Measurements from ENCODE around the gene CNTNAP3B. TPM values are rescaled to one million over a fixed set of nuclear protein-coding genes. Genes with fewer than 3 reads are reported as not detected.
"Not testable (repeated sequence)": the region's sequence is repeated elsewhere in the genome, so short reads cannot be mapped to it uniquely, and the experiment has no call there.

Gene CNTNAP3B
- total RNA-seq, 1 donor from 2014 or later = 4.1 TPM

- not testable (repeated sequence) for H3K4me3 Mint-ChIP-seq (ENCODE audit: unreplicated experiment); H3K9me3 Mint-ChIP-seq (ENCODE audit: unreplicated experiment); H3K27ac Mint-ChIP-seq (ENCODE audit: unreplicated experiment); DNase-seq (ENCODE audit: low spot score); H3K36me3 Mint-ChIP-seq (ENCODE audit: low read depth, unreplicated experiment); H3K27me3 Mint-ChIP-seq (ENCODE audit: unreplicated experiment); H3K4me1 Mint-ChIP-seq (ENCODE audit: unreplicated experiment)
- TF ChIP-seq, protein P1, sequence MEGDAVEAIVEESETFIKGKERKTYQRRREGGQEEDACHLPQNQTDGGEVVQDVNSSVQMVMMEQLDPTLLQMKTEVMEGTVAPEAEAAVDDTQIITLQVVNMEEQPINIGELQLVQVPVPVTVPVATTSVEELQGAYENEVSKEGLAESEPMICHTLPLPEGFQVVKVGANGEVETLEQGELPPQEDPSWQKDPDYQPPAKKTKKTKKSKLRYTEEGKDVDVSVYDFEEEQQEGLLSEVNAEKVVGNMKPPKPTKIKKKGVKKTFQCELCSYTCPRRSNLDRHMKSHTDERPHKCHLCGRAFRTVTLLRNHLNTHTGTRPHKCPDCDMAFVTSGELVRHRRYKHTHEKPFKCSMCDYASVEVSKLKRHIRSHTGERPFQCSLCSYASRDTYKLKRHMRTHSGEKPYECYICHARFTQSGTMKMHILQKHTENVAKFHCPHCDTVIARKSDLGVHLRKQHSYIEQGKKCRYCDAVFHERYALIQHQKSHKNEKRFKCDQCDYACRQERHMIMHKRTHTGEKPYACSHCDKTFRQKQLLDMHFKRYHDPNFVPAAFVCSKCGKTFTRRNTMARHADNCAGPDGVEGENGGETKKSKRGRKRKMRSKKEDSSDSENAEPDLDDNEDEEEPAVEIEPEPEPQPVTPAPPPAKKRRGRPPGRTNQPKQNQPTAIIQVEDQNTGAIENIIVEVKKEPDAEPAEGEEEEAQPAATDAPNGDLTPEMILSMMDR (IDR thresholded peaks at IDR 0.05; ENCODE audit: unreplicated experiment) = peak; percentile 14
Observed at GRCh38 chr9:41941738-41942137, 187.5 kb downstream of the CNTNAP3B start.

- not testable (repeated sequence) for H3K4me3 Mint-ChIP-seq (ENCODE audit: unreplicated experiment); H3K9me3 Mint-ChIP-seq (ENCODE audit: unreplicated experiment); H3K27me3 Mint-ChIP-seq (ENCODE audit: unreplicated experiment)
Observed at GRCh38 chr9:41938143-41938542, 191.1 kb downstream of the CNTNAP3B start.

DNA sequence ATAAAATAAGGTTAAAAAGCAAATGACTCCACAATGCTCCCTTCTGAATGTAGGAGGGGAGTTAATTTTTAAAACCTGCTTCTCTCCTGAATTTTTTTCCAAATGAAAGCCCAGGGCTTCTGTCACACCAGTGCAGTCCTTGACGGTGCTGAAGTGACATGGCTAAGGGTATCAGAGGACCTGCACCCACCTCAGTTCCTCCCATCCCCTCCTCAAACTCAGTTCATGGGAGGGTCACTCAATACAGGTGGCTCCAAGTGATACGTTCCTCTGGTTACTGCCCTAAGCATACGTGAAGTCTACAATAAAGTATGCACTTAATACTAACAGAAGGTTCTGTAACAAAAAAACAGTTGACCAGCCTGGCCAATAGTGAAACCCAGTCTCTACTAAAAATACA lies 193.5 kb downstream of the CNTNAP3B start:
- not testable (repeated sequence) for H3K36me3 Mint-ChIP-seq (ENCODE audit: low read depth, unreplicated experiment); H3K4me3 Mint-ChIP-seq (ENCODE audit: unreplicated experiment); H3K27me3 Mint-ChIP-seq (ENCODE audit: unreplicated experiment); H3K27ac Mint-ChIP-seq (ENCODE audit: unreplicated experiment); H3K4me1 Mint-ChIP-seq (ENCODE audit: unreplicated experiment); DNase-seq (ENCODE audit: low spot score); H3K9me3 Mint-ChIP-seq (ENCODE audit: unreplicated experiment)

More at GRCh38 chr9:41938143-41938542, 191.1 kb downstream of the CNTNAP3B start:
- DNase-seq (ENCODE audit: low spot score); H3K4me1 Mint-ChIP-seq (ENCODE audit: unreplicated experiment); H3K36me3 Mint-ChIP-seq (ENCODE audit: low read depth, unreplicated experiment); H3K27ac Mint-ChIP-seq (ENCODE audit: unreplicated experiment): not testable (repeated sequence)

- H3K27me3 Mint-ChIP-seq (ENCODE audit: unreplicated experiment); H3K4me1 Mint-ChIP-seq (ENCODE audit: unreplicated experiment); H3K36me3 Mint-ChIP-seq (ENCODE audit: low read depth, unreplicated experiment): not testable (repeated sequence)
Observed at GRCh38 chr9:41929172-41929571, 200.1 kb downstream of the CNTNAP3B start.

DNA sequence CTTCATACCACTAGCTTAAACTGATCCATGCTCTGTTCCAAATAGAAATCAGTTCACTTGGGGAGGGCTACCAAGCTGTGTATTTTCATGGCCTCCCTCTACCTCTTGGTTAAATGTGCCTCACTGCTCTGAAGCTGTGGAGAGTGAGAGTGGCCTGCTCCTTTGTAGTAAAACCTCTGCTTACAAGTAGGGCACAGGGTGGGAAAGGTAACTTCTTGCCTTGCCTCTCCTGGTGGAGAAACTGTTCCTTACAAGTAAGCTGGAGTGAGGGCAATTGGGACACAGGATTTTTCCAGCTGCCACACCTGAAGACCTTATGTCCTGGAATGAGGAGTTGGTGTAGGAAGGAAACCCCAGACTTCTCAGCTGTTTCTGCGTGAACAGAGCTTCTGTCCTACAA lies 211.9 kb downstream of the CNTNAP3B start:
- H3K9me3 Mint-ChIP-seq (ENCODE audit: unreplicated experiment); H3K4me1 Mint-ChIP-seq (ENCODE audit: unreplicated experiment); DNase-seq (ENCODE audit: low spot score); H3K36me3 Mint-ChIP-seq (ENCODE audit: low read depth, unreplicated experiment); H3K27me3 Mint-ChIP-seq (ENCODE audit: unreplicated experiment); H3K4me3 Mint-ChIP-seq (ENCODE audit: unreplicated experiment); H3K27ac Mint-ChIP-seq (ENCODE audit: unreplicated experiment): not testable (repeated sequence)

More at GRCh38 chr9:41929172-41929571, 200.1 kb downstream of the CNTNAP3B start:
- H3K27ac Mint-ChIP-seq (ENCODE audit: unreplicated experiment); H3K9me3 Mint-ChIP-seq (ENCODE audit: unreplicated experiment); DNase-seq (ENCODE audit: low spot score); H3K4me3 Mint-ChIP-seq (ENCODE audit: unreplicated experiment): not testable (repeated sequence)

- H3K36me3 Mint-ChIP-seq (ENCODE audit: low read depth, unreplicated experiment); H3K4me1 Mint-ChIP-seq (ENCODE audit: unreplicated experiment); DNase-seq (ENCODE audit: low spot score); H3K27me3 Mint-ChIP-seq (ENCODE audit: unreplicated experiment); H3K9me3 Mint-ChIP-seq (ENCODE audit: unreplicated experiment); H3K4me3 Mint-ChIP-seq (ENCODE audit: unreplicated experiment); H3K27ac Mint-ChIP-seq (ENCODE audit: unreplicated experiment): not testable (repeated sequence)
Observed at GRCh38 chr9:41905488-41905887, 223.7 kb downstream of the CNTNAP3B start.

DNA sequence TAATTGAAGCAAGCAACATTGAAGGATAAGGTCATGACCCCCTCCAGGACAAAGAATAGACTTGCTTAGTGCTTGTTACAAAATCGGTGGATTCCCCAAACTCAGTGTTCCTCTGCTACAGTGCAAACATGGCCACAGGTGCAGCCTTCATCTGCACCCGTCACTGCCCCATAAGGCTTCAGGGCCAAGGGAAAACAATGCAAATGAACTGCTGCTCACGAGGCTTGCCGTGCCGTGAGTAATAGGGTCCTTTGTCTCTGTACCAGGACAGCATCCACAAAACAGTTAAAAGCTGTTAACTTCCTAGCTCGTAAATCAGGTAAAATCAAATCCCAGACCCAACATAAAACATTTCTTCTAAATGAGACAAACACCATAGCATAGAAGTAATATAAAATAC lies 226.5 kb downstream of the CNTNAP3B start:
- DNase-seq (ENCODE audit: low spot score); H3K4me1 Mint-ChIP-seq (ENCODE audit: unreplicated experiment); H3K4me3 Mint-ChIP-seq (ENCODE audit: unreplicated experiment); H3K36me3 Mint-ChIP-seq (ENCODE audit: low read depth, unreplicated experiment); H3K27me3 Mint-ChIP-seq (ENCODE audit: unreplicated experiment); H3K9me3 Mint-ChIP-seq (ENCODE audit: unreplicated experiment); H3K27ac Mint-ChIP-seq (ENCODE audit: unreplicated experiment): not testable (repeated sequence)

- H3K4me3 Mint-ChIP-seq (ENCODE audit: unreplicated experiment); H3K27ac Mint-ChIP-seq (ENCODE audit: unreplicated experiment); H3K36me3 Mint-ChIP-seq (ENCODE audit: low read depth, unreplicated experiment); DNase-seq (ENCODE audit: low spot score); H3K4me1 Mint-ChIP-seq (ENCODE audit: unreplicated experiment); H3K27me3 Mint-ChIP-seq (ENCODE audit: unreplicated experiment); H3K9me3 Mint-ChIP-seq (ENCODE audit: unreplicated experiment): not testable (repeated sequence)
Observed at GRCh38 chr9:41898720-41899343, 230.4 kb downstream of the CNTNAP3B start.

- H3K27me3 Mint-ChIP-seq (ENCODE audit: unreplicated experiment); DNase-seq (ENCODE audit: low spot score); H3K27ac Mint-ChIP-seq (ENCODE audit: unreplicated experiment); H3K36me3 Mint-ChIP-seq (ENCODE audit: low read depth, unreplicated experiment); H3K4me3 Mint-ChIP-seq (ENCODE audit: unreplicated experiment); H3K9me3 Mint-ChIP-seq (ENCODE audit: unreplicated experiment); H3K4me1 Mint-ChIP-seq (ENCODE audit: unreplicated experiment): not testable (repeated sequence)
Observed at GRCh38 chr9:41874557-41874956, 254.7 kb downstream of the CNTNAP3B start.

DNA sequence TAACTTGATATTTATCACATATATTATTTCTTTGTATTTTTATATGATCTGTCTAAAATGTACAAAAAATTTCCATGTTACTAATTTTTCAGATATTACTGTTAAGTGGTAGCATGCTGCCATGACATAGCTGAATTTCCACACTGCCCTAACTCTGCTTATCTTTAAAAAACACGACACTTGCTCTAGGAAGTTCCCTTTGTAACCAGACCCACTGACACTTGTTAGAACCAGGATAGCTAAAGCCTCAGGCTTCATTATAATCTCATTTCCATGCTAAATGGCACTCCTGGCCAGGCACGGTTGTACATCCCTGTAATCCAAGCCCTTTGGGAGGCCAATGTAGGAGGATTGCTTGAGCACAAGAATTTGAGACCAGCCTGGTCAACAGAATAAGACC lies 273.8 kb downstream of the CNTNAP3B start:
- not testable (repeated sequence) for H3K4me3 Mint-ChIP-seq (ENCODE audit: unreplicated experiment); H3K9me3 Mint-ChIP-seq (ENCODE audit: unreplicated experiment); H3K4me1 Mint-ChIP-seq (ENCODE audit: unreplicated experiment); H3K27ac Mint-ChIP-seq (ENCODE audit: unreplicated experiment); H3K36me3 Mint-ChIP-seq (ENCODE audit: low read depth, unreplicated experiment); DNase-seq (ENCODE audit: low spot score); H3K27me3 Mint-ChIP-seq (ENCODE audit: unreplicated experiment)

DNA sequence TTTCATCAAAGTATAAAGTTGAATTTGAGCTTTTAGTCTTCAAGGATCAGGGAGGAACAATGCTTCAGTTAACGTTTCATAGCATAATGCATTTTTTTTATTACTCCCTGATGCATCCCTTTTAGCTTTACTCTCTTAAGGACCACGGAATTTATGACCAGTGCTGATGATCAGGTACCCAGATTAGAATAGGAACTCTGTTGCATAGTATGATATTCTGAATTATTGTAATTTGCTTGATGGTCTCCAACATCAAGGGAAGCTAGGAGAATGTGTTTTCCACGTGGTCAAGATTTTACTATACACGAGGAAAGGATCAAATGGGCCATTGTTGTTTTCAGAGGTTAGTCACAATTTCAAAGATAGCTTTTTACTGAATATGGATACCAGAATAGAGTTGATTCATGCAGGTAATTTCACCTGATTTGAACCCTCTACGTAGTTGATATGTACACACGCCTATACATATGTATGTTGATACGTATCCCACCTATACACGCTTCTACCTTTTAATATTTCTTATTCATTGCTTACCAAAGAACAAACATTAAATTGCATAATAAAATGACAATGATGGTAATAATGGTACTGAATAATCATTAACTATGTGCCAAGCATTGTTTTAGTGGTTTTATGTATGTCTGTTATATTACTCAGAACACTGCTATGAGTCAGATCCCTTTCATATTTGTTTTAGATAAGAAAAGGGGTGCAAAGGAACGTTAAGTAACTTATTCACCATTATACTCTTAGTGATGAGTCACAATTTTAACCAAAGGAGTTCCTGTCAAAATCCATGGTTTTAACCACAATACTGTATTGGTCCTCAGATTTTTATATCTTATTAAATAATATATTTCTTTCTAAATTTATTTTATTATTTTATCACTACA lies 277.1 kb downstream of the CNTNAP3B start:
- not testable (repeated sequence) for DNase-seq (ENCODE audit: low spot score); H3K4me3 Mint-ChIP-seq (ENCODE audit: unreplicated experiment); H3K36me3 Mint-ChIP-seq (ENCODE audit: low read depth, unreplicated experiment); H3K9me3 Mint-ChIP-seq (ENCODE audit: unreplicated experiment); H3K4me1 Mint-ChIP-seq (ENCODE audit: unreplicated experiment); H3K27ac Mint-ChIP-seq (ENCODE audit: unreplicated experiment); H3K27me3 Mint-ChIP-seq (ENCODE audit: unreplicated experiment)

Data from endothelial cell (in vitro differentiated cells).